GM21447 (cell line): ENCODE results near the gene PKD2L1.
A peak's percentile ranks its signal among the peaks of the same experiment; 100 is the strongest.
"Not testable (repeated sequence)": the region's sequence is repeated elsewhere in the genome, so short reads cannot be mapped to it uniquely, and the experiment has no call there.

ENCODE experiments used
- ATAC-seq: cut with Tn5 transposase; IDR thresholded peaks from one replicate; pipeline ENCODE4 v1.9.1; 2021; ENCODE audit not compliant: unreplicated experiment

PKD2L1 gene

GRCh38 chr10:100287756-100288155 is 42.3 kb downstream of the PKD2L1 start:
- no peak for ATAC-seq

DNA sequence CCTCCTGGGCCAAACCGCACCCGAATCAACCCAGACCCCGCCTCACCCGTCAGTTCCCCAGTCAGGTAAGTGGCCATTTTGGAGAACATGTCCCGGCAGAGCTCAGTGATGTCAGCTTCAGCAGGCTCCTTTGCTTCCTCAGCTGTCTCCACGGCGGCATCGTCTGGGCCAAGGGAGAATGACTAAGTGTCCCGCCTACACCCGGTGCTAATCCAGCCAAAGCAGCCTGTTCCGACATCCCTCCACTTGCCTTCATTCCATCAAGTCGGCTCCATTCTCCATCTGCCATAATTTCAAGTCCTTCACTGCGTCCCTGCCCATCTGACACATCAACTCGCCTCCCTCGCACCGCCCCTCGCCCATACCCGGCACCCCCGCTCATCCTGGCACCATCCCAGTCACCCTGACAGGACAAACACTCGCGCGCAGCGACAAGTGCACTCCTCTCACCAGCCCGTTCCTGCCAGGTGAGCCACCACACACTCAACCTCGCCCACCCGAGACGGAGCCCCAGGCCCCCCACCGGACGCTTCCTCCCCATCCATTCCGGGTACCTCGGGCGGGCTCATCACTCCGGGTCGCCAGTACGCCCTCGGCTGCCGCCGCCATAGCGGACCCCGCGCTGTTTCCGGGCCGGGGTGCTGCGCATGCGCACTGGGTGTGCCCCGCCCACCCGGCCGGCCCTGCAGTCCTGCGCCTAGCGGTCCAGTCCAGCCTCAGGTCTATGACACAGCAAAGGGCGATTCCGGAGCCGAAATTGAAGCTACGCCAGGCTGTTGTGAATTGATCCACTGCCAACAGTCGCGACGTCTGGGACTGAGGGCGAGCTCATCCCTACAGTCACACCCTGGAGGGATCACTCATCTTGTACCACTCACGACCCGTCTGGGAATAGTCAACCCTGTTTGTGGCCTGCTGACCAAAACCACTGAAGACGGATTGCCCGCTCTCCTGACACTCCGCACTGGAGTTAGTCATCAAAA is 43.7 kb downstream of the PKD2L1 start, which contains the start of gene BLOC1S2:
Gene BLOC1S2 (minus strand): TSS at position 630 of the 983 bp plus-strand sequence. CDS start 21 bp downstream, at position 609.
- ATAC-seq, result peak; percentile 82

DNA sequence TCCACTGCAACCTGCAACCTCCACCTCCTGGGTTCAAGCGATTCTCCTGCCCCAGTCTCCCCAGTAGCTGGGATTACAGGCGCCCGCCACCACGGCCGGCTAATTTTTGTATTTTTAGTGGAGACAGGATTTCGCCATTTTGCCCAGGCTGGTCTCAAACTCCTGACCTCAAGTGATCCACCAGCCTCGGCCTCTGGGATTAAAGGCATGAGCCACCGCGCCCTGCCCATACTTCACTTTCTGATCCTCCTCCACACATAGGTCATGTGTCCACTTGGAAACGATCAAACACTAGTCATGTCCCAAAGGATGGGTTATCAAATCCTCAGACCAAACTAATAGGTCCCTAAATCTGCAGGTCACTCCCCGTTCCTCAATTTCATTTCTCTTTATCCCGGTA is 44.7 kb downstream of the PKD2L1 start:
- not testable (repeated sequence) for ATAC-seq

DNA sequence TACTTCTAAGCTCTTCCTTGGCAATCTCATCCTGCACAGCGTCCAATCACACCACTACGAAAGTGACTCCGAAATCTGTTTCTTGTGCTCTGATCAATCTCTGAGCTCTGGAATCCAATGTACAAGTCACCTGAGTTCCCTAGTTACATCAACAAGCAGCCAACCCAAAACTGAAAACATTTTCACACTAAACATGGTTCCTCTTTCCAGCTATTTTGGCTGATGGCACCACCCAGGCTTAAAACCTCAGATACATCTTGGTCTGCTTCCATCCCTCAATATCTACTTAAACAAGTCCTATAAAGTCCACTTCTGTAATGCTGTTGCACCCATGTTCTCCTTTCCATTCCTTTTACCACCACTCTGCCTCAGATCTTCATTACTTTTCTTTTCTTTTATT is 47.1 kb downstream of the PKD2L1 start:
- no peak for ATAC-seq

DNA sequence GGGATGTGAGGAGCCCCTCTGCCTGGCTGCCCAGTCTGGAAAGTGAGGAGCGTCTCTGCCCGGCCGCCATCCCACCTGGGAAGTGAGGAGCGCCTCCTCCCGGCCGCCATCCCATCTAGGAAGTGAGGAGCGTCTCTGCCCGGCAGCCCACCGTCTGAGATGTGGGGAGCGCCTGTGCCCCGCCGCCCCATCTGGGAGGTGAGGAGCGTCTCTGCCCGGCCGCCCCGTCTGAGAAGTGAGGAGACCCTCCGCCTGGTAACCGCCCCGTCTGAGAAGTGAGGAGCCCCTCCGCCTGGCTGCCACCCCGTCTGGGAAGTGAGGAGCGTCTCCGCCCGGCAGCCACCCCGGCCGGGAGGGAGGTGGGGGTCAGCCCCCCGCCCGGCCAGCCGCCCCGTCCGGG is 53.1 kb downstream of the PKD2L1 start:
- not testable (repeated sequence) for ATAC-seq

DNA sequence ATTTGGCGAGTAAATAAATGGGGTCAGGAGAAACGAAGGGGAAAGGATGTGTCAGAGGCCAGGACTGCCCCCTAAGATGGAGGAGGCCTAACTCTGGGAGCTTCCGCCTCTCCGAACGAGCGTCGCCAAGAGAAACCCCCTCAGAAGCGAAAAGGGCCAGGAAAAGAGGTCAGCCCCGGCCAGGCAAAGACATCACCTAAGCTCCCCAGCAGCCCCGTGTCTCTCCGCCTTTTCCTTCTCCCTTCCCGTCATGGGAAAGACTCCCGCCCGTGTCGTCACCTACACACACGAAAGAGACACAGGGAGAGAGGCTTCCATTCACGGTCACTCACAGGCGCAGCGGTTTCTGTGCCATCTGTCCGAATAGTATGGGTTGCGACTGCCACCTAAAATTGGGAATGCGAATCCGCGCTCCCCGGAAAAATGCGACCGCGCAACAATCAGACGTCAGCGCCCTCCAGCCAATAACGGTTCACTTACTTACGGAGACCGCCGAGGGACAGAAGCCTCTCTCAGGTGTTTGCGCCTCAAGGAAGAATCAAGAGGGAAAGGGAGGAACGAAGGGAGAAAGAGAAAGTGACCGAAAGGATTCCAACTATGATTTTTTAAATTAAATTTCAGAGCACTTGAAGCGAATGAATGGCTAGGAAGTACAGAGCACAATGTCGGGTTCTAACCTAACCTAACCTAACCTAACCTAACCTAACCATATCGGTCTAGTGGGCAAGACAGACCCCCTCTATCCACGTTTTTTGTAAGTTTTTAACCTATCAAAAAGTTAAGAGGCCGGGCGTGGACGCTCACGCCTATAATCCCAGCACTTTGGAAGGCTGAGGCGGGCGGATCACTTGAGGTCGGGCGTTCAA is 62.6 kb downstream of the PKD2L1 start, which contains the start of gene CWF19L1:
Gene CWF19L1 (minus strand): TSS at position 400 of the 866 bp plus-strand sequence. CDS start 45 bp downstream, at position 355.
- peak; percentile 87 for ATAC-seq

- no peak for ATAC-seq
Observed at GRCh38 chr10:100265821-100266485, 64.1 kb downstream of the PKD2L1 start.

DNA sequence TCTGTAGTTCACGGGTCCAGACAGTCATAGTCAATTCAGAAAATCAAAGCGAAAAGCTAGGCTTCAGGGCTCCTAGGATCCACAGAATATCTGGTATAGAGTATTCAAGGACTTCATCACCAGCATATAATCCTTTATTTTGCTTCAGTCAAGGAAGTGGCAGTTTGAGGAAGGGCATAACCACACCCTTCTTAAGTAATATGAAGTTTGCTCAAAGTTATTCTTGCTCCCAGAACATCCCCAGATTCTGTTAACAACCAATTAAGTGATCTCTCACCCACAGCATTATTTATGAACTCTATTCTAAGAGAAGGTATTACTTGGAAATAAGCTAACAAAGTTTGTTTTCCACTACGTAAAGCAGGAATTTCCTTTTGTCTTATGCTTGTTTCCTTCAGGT is 75.8 kb downstream of the PKD2L1 start:
- no peak for ATAC-seq

DNA sequence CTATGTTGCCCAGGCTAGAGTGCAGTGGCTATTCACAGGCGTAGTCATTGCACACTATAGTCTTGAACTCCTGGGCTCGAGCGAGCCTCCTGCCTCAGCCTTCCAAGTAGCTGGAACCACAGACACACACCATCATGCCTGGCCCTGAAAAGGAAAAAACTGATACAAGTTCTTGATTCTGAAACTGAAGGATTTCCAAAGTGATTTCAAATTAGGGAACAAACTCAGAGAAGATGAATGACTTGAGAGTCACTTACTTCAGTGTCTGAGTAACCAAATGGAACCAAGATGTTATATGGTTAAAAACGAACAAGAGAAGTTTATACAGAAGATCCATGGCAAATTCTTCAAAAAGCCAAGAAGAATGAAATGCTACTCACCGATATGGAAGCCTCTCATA is 77.0 kb downstream of the PKD2L1 start:
- no peak for ATAC-seq

DNA sequence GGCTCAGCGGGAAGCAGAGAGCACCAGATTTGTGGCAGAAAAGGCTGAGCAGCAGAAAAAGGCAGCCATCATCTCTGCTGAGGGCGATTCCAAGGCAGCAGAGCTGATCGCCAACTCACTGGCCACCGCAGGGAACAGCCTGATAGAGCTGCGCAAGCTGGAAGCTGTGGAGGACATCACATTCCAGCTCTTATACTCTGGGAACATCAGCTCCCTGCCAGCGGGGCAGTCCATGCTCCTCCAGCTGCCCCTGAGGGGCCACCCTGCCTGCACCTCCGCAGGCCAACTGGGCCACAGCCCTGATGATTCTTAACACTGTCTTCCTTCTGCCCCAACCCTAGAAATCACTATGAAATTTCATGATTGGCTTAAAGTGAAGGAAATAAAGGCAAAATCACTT is 81.2 kb downstream of the PKD2L1 start:
- ATAC-seq, result no peak

- ATAC-seq, result no peak
Observed at GRCh38 chr10:100245484-100246220, 84.4 kb downstream of the PKD2L1 start.

- ATAC-seq, result no peak
Observed at GRCh38 chr10:100239851-100240250, 90.2 kb downstream of the PKD2L1 start.

DNA sequence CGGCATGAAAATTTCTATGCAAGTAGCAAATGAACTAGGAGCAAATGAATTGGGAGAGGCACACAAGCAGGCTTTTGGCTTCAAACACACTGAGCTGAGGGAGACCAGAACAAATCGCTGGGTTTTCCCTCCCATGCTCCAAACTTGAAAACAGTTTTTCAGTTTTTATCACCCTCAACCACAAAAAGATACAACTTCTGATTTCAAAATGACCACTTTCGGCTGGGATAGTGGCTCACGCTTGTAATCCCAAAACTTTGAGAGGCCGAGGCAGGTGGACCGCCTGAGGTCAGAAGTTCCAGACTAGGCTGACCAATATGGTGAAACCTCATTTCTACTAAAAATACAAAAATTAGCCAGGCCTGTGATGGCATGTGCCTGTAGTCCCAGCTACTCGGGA is 91.6 kb downstream of the PKD2L1 start:
- ATAC-seq, result no peak
